HCT116 (cell line): ENCODE results near the gene PRCD. TPM values are rescaled to one million over a fixed set of nuclear protein-coding genes. Genes with fewer than 3 reads are reported as not detected.

ENCODE experiments used
- ATAC-seq: fragments of 200-7000 bp; cut with Tn5 transposase; 2 replicates; pipeline ENCODE4 v1.9.1; 2020; ENCODE audit warnings: mild to moderate bottlenecking, moderate library complexity
- BruUV-seq: library from RNA; stranded (reverse); fragments of 400-500 nt; replicated peaks from 2 replicates; lab custom pipeline; 2021; lab: Mats Ljungman, UMichigan
- CTCF ChIA-PET: fragments of 300-600 bp; sonication (Branson Sonifier 250); formaldehyde crosslinking; loops from one replicate; lab custom pipeline; 2021; ENCODE audit warnings: antibody characterized with exemption; lab: Charles Lee
- POLR2A ChIA-PET: fragments of 300-600, 350-600 bp; sonication (Branson Sonifier 250); formaldehyde crosslinking; loops from one replicate; lab custom pipeline; 2021; ENCODE audit warnings: antibody characterized with exemption; lab: Charles Lee
- RAD21 ChIA-PET, 2 experiments: fragments of 300-600 bp; sonication (Branson Sonifier 250); formaldehyde crosslinking; loops; one replicate each; lab custom pipeline; 2023; ENCODE audit warnings: low total read pairs in 2 of 2; ENCODE audit not compliant: uncharacterized antibody in 2 of 2, unreplicated experiment in 2 of 2, low non-redundant PET in 1 of 2; lab: Charles Lee
- DNase-seq: peaks from one replicate; pipeline ENCODE4 v3.0.0-alpha.2; 2010; ENCODE audit warnings: low read depth, low spot score
- H2AFZ ChIP-seq: fragments of 200-600 bp; shearing (Covaris generic), sonication (generic); 2 replicates; pipeline ENCODE4 v1.6.1; 2017; ENCODE audit warnings: low read depth, mixed run types, mixed read lengths, antibody characterized with exemption, low read length; ENCODE audit not compliant: poor library complexity, severe bottlenecking
- H3K27ac ChIP-seq: 2 replicates; pipeline ENCODE4 v1.5.1; 2012; ENCODE audit warnings: low read depth, low read length
- H3K27me3 ChIP-seq: fragments of 200-600 bp; sonication (generic); 2 replicates; pipeline ENCODE4 v1.6.1; 2016; ENCODE audit warnings: mixed run types, low read length, mixed read lengths; ENCODE audit not compliant: insufficient read depth
- H3K36me3 ChIP-seq, 2 experiments: fragments of 200-500 bp in 1 of 2; fragments of 200-600 bp in 1 of 2; sonication (Bioruptor generic) in 1 of 2; sonication (generic) in 1 of 2; 2 replicates each; pipeline versions ENCODE4 v1.5.1 to v1.6.1; 2014 to 2016; ENCODE audit warnings: low read length in 2 of 2, inconsistent platforms in 1 of 2, mixed read lengths in 1 of 2, mixed run types in 1 of 2; ENCODE audit not compliant: insufficient read depth in 2 of 2, control insufficient read depth in 1 of 2
- H3K4me1 ChIP-seq, 2 experiments: fragments of 200-600 bp in 1 of 2; sonication (generic) in 1 of 2; 2 replicates each; pipeline versions ENCODE4 v1.5.1 to v1.6.1; 2012 to 2017; ENCODE audit warnings: low read length in 2 of 2, inconsistent platforms in 1 of 2, mild to moderate bottlenecking in 1 of 2, mixed read lengths in 1 of 2, mixed run types in 1 of 2, moderate library complexity in 1 of 2; ENCODE audit not compliant: insufficient read depth in 2 of 2, control insufficient read depth in 1 of 2
- H3K4me2 ChIP-seq: fragments of 200-600 bp; sonication (generic); 2 replicates; pipeline ENCODE4 v1.6.1; 2017; ENCODE audit warnings: mixed run types, low read length, mixed read lengths
- H3K4me3 ChIP-seq, 2 experiments: fragments of 200-600 bp in 1 of 2; sonication (generic) in 1 of 2; replicated peaks in 1 of 2; 2 replicates each; pipeline ENCODE4 v1.5.1; 2011 to 2016; ENCODE audit warnings: low read length in 2 of 2, control low read depth in 1 of 2, low read depth in 1 of 2, mild to moderate bottlenecking in 1 of 2, mixed read lengths in 1 of 2, mixed run types in 1 of 2
- H3K79me2 ChIP-seq: fragments of 200-600 bp; sonication (generic); 2 replicates; pipeline ENCODE4 v1.6.1; 2017; ENCODE audit warnings: mild to moderate bottlenecking, mixed run types, low read length, moderate library complexity, mixed read lengths; ENCODE audit not compliant: insufficient read depth
- H3K9ac ChIP-seq: fragments of 200-600 bp; sonication (generic); 2 replicates; pipeline ENCODE4 v1.6.1; 2016; ENCODE audit warnings: low read length, mixed read lengths
- H3K9me2 ChIP-seq: fragments of 200-600 bp; sonication (generic), shearing (Covaris generic); 2 replicates; pipeline ENCODE4 v1.6.1; 2017; ENCODE audit warnings: mixed run types, mild to moderate bottlenecking, moderate library complexity; ENCODE audit not compliant: insufficient read depth
- H3K9me3 ChIP-seq, 2 experiments: fragments of 200-500 bp in 1 of 2; fragments of 200-600 bp in 1 of 2; sonication (Bioruptor generic) in 1 of 2; sonication (generic) in 1 of 2; 2 replicates each; pipeline ENCODE4 v1.6.1; 2014 to 2017; ENCODE audit warnings: low read length in 2 of 2, mixed read lengths in 2 of 2, inconsistent platforms in 1 of 2, low read depth in 1 of 2, mild to moderate bottlenecking in 1 of 2, mixed run types in 1 of 2, moderate library complexity in 1 of 2; ENCODE audit not compliant: control insufficient read depth in 1 of 2, insufficient read depth in 1 of 2
- H4K20me1 ChIP-seq: fragments of 200-600 bp; sonication (generic), shearing (Covaris generic); 2 replicates; pipeline ENCODE4 v1.6.1; 2017; ENCODE audit warnings: mixed run types, mild to moderate bottlenecking, moderate library complexity; ENCODE audit not compliant: insufficient read depth
- ATF3 ChIP-seq: IDR thresholded peaks from 2 replicates; pipeline ENCODE4 v1.6.1; 2012
- FOSL1 ChIP-seq: IDR thresholded peaks from 2 replicates; pipeline ENCODE4 v1.6.1; 2012; ENCODE audit warnings: low read depth
- JUND ChIP-seq: IDR thresholded peaks from 2 replicates; pipeline ENCODE4 v1.6.1; 2012
- MAX ChIP-seq: IDR thresholded peaks from 2 replicates; pipeline ENCODE4 v1.6.1; 2012
- SIN3A ChIP-seq: IDR thresholded peaks from 2 replicates; pipeline ENCODE4 v1.6.1; 2012; ENCODE audit warnings: low read depth
- TCF7L2 ChIP-seq: IDR thresholded peaks from 2 replicates; pipeline ENCODE4 v1.7.0; 2011; ENCODE audit warnings: borderline replicate concordance, inconsistent platforms; ENCODE audit not compliant: insufficient read depth, insufficient read length; ENCODE audit errors: extremely low read depth
- ZFX ChIP-seq: fragments of 450-650 bp; IDR thresholded peaks from 2 replicates; pipeline ENCODE4 v1.6.1; 2017
- intact Hi-C: fragments of 100-400 bp; cut with micrococcal nuclease; formaldehyde crosslinking; loops from 2 replicates; pipeline ENCODE4 v1.10.0; 2022
- total RNA-seq: library from RNA; stranded (reverse); gene quantifications from one replicate; pipeline ENCODE4 v1.2.1, GENCODE V29; 2021; ENCODE audit not compliant: unreplicated experiment

The PRCD gene
- total RNA-seq, 1 experiment from 2014 or later: not detected

GRCh38 chr17:76493505-76494167, 46.2 kb upstream of the PRCD start:
- H3K36me3 ChIP-seq: no peaks in the 10 kb centered on the region; a peak in 1 of 4 replicates
- H3K4me1 ChIP-seq: peaks cover 10 to 46% of the 10 kb centered on the region in 2 experiments
- ChIA-PET RAD21 (no interaction called here), CTCF (interaction anchor here (1.0 kb wide), 1 partner anchor 123 kb away, joined by 3 read pairs; no protein-coding TSS in a partner anchor), POLR2A (no interaction called here)
- no peak overlapping the region for H2AFZ ChIP-seq
- no peaks in the 10 kb centered on the region for H3K9me3 ChIP-seq
- peak overlapping the region; percentile 31; the same call in 1 of the 2 replicates for H3K4me2 ChIP-seq
- H3K27ac ChIP-seq: no peak overlapping the region
- no peak for DNase-seq
- H3K4me3 ChIP-seq: no peak overlapping the region
- H3K9me2 ChIP-seq: no peaks in the 10 kb centered on the region
- no peak for TF ChIP-seq FOSL1
- H3K79me2 ChIP-seq: peaks cover 32% of the 10 kb centered on the region
- H3K27me3 ChIP-seq: no peaks in the 10 kb centered on the region
- ATAC-seq: no peak
- BruUV-seq: no TSS peak
- intact Hi-C loops: no loop called here
- H3K9ac ChIP-seq: no peak overlapping the region
- H4K20me1 ChIP-seq: no peaks in the 10 kb centered on the region

- ATAC-seq (no peak), DNase-seq (no peak)
- Histone ChIP-seq H3K36me3 (no peaks in the 10 kb centered on the region; a peak in 1 of 4 replicates), H2AFZ (no peak overlapping the region), H3K79me2 (peaks cover 54% of the 10 kb centered on the region), H3K4me1 (peaks cover 23 to 50% of the 10 kb centered on the region in 2 experiments), H3K4me2 (no peak overlapping the region), H3K27ac (no peak overlapping the region), H3K9me3 (no peaks in the 10 kb centered on the region), H3K9ac (no peak overlapping the region), H3K4me3 (no peak overlapping the region), H3K27me3 (no peaks in the 10 kb centered on the region), H4K20me1 (peaks cover 5% of the 10 kb centered on the region; the same call in 1 of the 2 replicates), H3K9me2 (no peaks in the 10 kb centered on the region)
- ChIA-PET RAD21 (no interaction called here), POLR2A (no interaction called here), CTCF (no interaction called here)
- intact Hi-C loops: no loop called here
- no peak for TF ChIP-seq JUND
- no peak for TF ChIP-seq ZFX
- TF ChIP-seq TCF7L2: no peak
- TF ChIP-seq ATF3: no peak
- no peak for TF ChIP-seq MAX
- TF ChIP-seq SIN3A: no peak
- BruUV-seq: no TSS peak
Observed at GRCh38 chr17:76495663-76496400, 44.0 kb upstream of the PRCD start.
